Measurements from ENCODE around the gene KIAA0232.

- no peak for TF ChIP-seq TAL1 (IDR thresholded peaks at IDR 0.05)
- TF ChIP-seq POLR2A (conservative IDR thresholded peaks at IDR 0.05): no peak
- TF ChIP-seq, protein P1, sequence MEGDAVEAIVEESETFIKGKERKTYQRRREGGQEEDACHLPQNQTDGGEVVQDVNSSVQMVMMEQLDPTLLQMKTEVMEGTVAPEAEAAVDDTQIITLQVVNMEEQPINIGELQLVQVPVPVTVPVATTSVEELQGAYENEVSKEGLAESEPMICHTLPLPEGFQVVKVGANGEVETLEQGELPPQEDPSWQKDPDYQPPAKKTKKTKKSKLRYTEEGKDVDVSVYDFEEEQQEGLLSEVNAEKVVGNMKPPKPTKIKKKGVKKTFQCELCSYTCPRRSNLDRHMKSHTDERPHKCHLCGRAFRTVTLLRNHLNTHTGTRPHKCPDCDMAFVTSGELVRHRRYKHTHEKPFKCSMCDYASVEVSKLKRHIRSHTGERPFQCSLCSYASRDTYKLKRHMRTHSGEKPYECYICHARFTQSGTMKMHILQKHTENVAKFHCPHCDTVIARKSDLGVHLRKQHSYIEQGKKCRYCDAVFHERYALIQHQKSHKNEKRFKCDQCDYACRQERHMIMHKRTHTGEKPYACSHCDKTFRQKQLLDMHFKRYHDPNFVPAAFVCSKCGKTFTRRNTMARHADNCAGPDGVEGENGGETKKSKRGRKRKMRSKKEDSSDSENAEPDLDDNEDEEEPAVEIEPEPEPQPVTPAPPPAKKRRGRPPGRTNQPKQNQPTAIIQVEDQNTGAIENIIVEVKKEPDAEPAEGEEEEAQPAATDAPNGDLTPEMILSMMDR (IDR thresholded peaks at IDR 0.05 in 2 of 3, conservative IDR thresholded peaks at IDR 0.05 in 1 of 3; ENCODE audit: insufficient read depth in 2 of 3, low read depth in 1 of 3, low read length in 3 of 3): no peak
- TF ChIP-seq TBL1XR1 (IDR thresholded peaks at IDR 0.05; ENCODE audit: low read length in 2 of 2): no peak
- TF ChIP-seq YY1 (IDR thresholded peaks at IDR 0.05; ENCODE audit: borderline replicate concordance in 1 of 3, control insufficient read depth in 1 of 3, extremely low read depth in 1 of 3, insufficient read depth in 3 of 3, insufficient read length in 1 of 3, insufficient replicate concordance in 2 of 3, low read depth in 1 of 3, low read length in 2 of 3): no peak
- no peak for TF ChIP-seq RNF2 (IDR thresholded peaks at IDR 0.05)
- TF ChIP-seq EZH2 (IDR thresholded peaks at IDR 0.05; ENCODE audit: borderline replicate concordance, low read depth, low read length): no peak
- TF ChIP-seq ZBED1 (IDR thresholded peaks at IDR 0.05): no peak
- TF ChIP-seq MTA3 (IDR thresholded peaks at IDR 0.05; ENCODE audit: borderline replicate concordance): no peak
- no peak for TF ChIP-seq RCOR1 (IDR thresholded peaks at IDR 0.05; ENCODE audit: borderline replicate concordance in 1 of 2, low read depth in 2 of 2, low read length in 2 of 2)
- TF ChIP-seq ZNF354B (CRISPR knock-in tag; IDR thresholded peaks at IDR 0.05): no peak
- no peak for TF ChIP-seq ATF1 (CRISPR knock-in tag; IDR thresholded peaks at IDR 0.05)
- TF ChIP-seq ATF1 (tag; IDR thresholded peaks at IDR 0.05): no peak
- TF ChIP-seq MBD2 (IDR thresholded peaks at IDR 0.05; ENCODE audit: borderline replicate concordance, low read depth): no peak
- TF ChIP-seq ZHX1 (conservative IDR thresholded peaks at IDR 0.05; ENCODE audit: low read length): no peak
Measured at GRCh38 chr4:6928081-6928480, 145.6 kb downstream of the KIAA0232 start.

Measured in K562 (cell line).